Mesendoderm (in vitro differentiated cells): ENCODE measurements around the gene AGAP1.

Experiments used
- DNase-seq: peaks from one replicate; pipeline ENCODE4 v3.0.0; 2013
- H2AK5ac ChIP-seq: 2 replicates; pipeline ENCODE4 v1.6.1; 2013; ENCODE audit warnings: low read length, inconsistent platforms
- H2BK120ac ChIP-seq: 2 replicates; pipeline ENCODE4 v1.6.1; 2013; ENCODE audit warnings: low read depth, mild to moderate bottlenecking, low read length, moderate library complexity, mixed read lengths
- H2BK15ac ChIP-seq: replicated peaks from 2 replicates; pipeline ENCODE4 v1.6.1; 2013; ENCODE audit warnings: low read depth, mild to moderate bottlenecking, moderate library complexity
- H2BK5ac ChIP-seq: 2 replicates; pipeline ENCODE4 v1.6.1; 2013; ENCODE audit warnings: low read length, inconsistent platforms
- H3K18ac ChIP-seq: 2 replicates; pipeline ENCODE4 v1.6.1; 2013; ENCODE audit warnings: mild to moderate bottlenecking, low read length, mixed read lengths
- H3K23ac ChIP-seq: one replicate; pipeline ENCODE4 v1.6.1; 2013; ENCODE audit warnings: low read length
- H3K27ac ChIP-seq: 2 replicates; pipeline ENCODE4 v1.5.1; 2013; ENCODE audit warnings: low read depth, mild to moderate bottlenecking, inconsistent platforms, low read length, moderate library complexity
- H3K27me3 ChIP-seq: 2 replicates; pipeline ENCODE4 v1.6.1; 2013; ENCODE audit warnings: low read length, control low read depth, mild to moderate bottlenecking, inconsistent platforms; ENCODE audit not compliant: insufficient read depth, poor library complexity
- H3K36me3 ChIP-seq: 2 replicates; pipeline ENCODE4 v1.6.1; 2013; ENCODE audit warnings: low read length, inconsistent platforms; ENCODE audit not compliant: control insufficient read depth, insufficient read depth
- H3K4ac ChIP-seq: one replicate; pipeline ENCODE4 v1.6.1; 2013; ENCODE audit warnings: low read depth, mild to moderate bottlenecking, low read length, moderate library complexity
- H3K4me1 ChIP-seq: 2 replicates; pipeline ENCODE4 v1.6.1; 2013; ENCODE audit warnings: low read depth, low read length, inconsistent platforms; ENCODE audit not compliant: control insufficient read depth
- H3K4me2 ChIP-seq: 2 replicates; pipeline ENCODE4 v1.6.1; 2013; ENCODE audit warnings: low read length
- H3K4me3 ChIP-seq: 2 replicates; pipeline ENCODE4 v1.5.1; 2013; ENCODE audit warnings: mild to moderate bottlenecking, low read length
- H3K56ac ChIP-seq: one replicate; pipeline ENCODE4 v1.6.1; 2013; ENCODE audit warnings: low read length
- H3K79me1 ChIP-seq: 2 replicates; pipeline ENCODE4 v1.6.1; 2013; ENCODE audit warnings: low read length, inconsistent platforms
- H3K79me2 ChIP-seq: 2 replicates; pipeline ENCODE4 v1.6.1; 2013; ENCODE audit warnings: mild to moderate bottlenecking, low read length; ENCODE audit not compliant: control insufficient read depth, insufficient read depth
- H3K9ac ChIP-seq: 2 replicates; pipeline ENCODE4 v1.6.1; 2013; ENCODE audit warnings: low read length, inconsistent platforms
- H4K5ac ChIP-seq: one replicate; pipeline ENCODE4 v1.6.1; 2013; ENCODE audit warnings: low read length
- H4K8ac ChIP-seq: one replicate; pipeline ENCODE4 v1.6.1; 2013; ENCODE audit warnings: low read depth, mild to moderate bottlenecking, control low read depth, low read length, moderate library complexity
- WGBS: extraction: QIAGEN DNeasy Blood & Tissue Kit; methylation state at CpG from one replicate; pipeline ENCODE4 v1.1.7; 2013; ENCODE audit warnings: low lambda C conversion rate, missing lambda C conversion rate; ENCODE audit not compliant: insufficient coverage; ENCODE audit errors: extremely low coverage; 5-methylcytosine and 5-hydroxymethylcytosine counted together

AGAP1 gene

DNA sequence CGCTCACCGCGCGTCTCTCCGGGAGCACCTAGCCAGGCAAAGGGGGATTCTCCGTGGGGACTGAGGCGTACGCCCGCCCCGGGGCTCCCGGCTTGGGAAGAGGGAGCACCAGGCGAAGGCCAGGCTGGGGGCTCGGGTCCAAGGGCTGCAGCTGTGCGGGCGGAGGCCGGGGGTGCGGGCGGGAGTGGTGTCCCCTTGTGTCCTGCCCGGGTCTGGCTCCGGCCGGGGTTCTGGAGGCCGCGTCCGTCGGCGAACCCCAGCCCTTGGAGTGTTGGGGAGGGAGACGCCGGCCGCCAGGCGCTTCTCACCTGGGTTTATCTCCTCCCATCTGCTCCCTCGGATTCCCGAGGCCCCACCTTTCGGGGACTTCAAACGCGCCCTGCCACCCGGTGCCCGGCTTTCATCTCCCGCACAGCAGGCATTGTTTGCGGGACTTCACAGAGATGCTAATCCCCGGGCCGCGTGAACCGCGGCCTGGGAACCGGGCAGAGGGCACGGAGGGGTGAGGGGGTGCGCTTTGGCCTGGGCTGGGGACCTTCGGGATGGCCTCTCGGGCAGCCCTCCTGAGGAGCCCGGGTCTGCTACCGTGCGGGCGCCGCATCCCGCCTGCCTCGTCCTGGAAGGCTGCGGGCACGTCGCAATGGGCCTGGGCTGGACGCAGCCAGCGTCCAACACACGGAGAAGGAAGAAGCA, 679.3 kb downstream of the AGAP1 start:
- H3K4ac ChIP-seq: no peak overlapping the region
- no peak overlapping the region for H2BK120ac ChIP-seq
- H4K5ac ChIP-seq: no peak overlapping the region
- no peaks in the 10 kb centered on the region for H3K79me1 ChIP-seq
- H3K56ac ChIP-seq: no peak overlapping the region
- no peak overlapping the region for H3K23ac ChIP-seq
- no peak for DNase-seq
- no peaks in the 10 kb centered on the region for H3K36me3 ChIP-seq
- no peak overlapping the region for H3K4me3 ChIP-seq
- peaks cover 72% of the 10 kb centered on the region for H3K27me3 ChIP-seq
- no peak overlapping the region for H3K9ac ChIP-seq
- H3K18ac ChIP-seq: no peak overlapping the region
- no peak overlapping the region for H3K27ac ChIP-seq
- no peaks in the 10 kb centered on the region for H3K79me2 ChIP-seq
- H2BK15ac ChIP-seq: no peak overlapping the region
- WGBS: no CpG with 5 or more reads among the region's 62 CpGs
- H3K4me2 ChIP-seq: no peak overlapping the region
- no peak overlapping the region for H2AK5ac ChIP-seq
- H3K4me1 ChIP-seq: peaks cover 6% of the 10 kb centered on the region
- H4K8ac ChIP-seq: no peak overlapping the region
- no peak overlapping the region for H2BK5ac ChIP-seq

DNA sequence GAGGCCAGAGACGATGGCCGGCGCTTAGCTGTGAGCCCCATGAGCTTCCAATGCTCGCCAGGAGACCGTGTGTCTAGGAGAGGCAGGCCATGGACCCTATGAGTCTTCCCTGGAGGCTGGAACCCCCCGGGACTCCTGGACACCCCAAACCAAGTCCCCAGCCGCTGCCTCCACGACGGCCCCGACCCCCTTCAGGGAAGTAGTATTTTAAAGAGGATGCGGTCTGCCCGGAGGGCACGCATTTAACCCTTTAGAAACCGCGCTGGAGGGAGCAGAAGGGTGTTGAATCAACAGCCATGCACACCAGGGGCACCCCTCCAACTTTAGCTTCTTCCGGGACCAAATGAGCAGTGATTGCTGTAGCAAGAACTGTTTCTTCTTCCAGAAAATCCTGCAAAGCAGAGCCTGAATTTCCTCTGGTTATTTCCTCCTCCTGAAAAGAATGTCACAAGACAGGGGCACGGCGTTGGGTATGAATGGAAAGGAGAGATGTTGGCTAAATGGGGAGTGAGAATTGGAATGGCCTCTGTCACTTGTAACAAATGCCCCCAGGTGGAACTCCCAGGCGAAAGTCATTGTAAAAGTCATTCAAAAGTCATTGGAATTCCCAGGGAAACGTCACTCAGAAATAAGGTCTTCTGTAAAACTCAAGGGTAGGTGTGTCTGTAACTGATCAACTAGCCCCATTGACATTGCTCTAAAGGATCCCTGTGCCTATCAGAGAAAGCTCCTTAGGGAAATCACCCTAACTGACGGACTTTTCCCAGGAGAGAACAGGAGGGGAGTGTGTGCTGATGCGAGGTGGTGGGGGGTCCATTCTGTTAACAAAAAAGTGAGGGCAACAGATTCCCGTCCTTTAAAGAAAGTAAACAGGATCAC, 680.1 kb downstream of the AGAP1 start:
- Histone ChIP-seq H3K4me2 (no peak overlapping the region), H3K27ac (no peak overlapping the region), H2BK120ac (no peak overlapping the region), H3K4ac (no peak overlapping the region), H2BK5ac (no peak overlapping the region), H2BK15ac (no peak overlapping the region), H3K9ac (no peak overlapping the region), H3K4me1 (peaks cover 6% of the 10 kb centered on the region), H3K36me3 (no peaks in the 10 kb centered on the region), H4K8ac (no peak overlapping the region), H2AK5ac (no peak overlapping the region), H3K4me3 (no peak overlapping the region), H3K79me2 (no peaks in the 10 kb centered on the region), H3K79me1 (no peaks in the 10 kb centered on the region), H4K5ac (no peak overlapping the region), H3K18ac (no peak overlapping the region), H3K27me3 (peaks cover 69% of the 10 kb centered on the region), H3K56ac (no peak overlapping the region), H3K23ac (no peak overlapping the region)
- WGBS: no CpG with 5 or more reads among the region's 23 CpGs
- DNase-seq: no peak

DNA sequence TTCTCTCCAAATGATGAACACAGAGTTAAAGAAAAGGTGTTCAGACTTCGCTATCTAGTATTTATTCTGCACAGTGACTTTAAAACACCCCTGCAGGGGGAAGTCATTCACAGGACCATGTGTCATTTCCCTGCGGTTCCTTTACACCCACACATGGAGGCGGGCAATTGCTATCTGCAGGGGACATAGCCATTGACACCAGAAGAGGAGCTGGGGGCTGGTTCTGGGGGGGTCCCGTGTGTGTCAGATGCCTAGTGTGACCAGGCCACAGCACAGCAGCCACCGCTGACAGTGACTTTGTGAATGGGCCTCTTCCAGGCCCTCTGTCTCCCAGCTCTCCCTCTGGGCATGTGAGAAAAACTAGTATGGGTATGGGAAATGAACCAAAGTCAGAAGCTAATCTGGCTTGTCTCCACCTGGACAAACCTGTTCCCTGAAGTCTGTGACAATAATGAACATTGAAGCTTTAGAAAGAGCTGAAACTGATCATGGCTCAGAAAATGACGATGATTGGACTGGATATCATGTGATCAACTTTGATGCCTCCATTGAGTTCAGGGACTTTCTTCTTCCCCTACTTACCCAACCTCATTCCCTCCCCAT, 681.8 kb downstream of the AGAP1 start:
- DNase-seq: no peak

DNA sequence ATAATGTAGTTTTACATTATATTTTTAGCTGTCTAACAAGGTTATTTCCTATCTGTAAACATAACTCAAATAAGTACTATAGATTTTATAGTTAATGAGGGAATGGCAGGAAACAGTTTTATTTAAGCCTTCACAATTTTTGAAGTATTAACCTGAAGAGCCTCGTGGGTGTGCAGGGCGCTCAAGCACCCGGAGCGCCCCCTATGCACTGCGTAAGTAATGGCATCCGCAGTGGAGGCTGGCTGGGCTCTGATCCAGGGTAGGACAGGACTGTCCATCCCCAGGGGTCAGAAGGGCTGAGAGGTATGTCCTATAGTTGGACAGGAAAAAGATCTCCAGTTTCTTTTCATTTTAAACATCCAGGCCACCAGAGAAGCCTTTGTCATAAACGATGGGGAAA, 682.6 kb downstream of the AGAP1 start:
- Histone ChIP-seq H3K9ac (no peak overlapping the region), H3K27ac (no peak overlapping the region), H2BK120ac (no peak overlapping the region), H3K4me1 (peaks cover 2% of the 10 kb centered on the region), H3K18ac (no peak overlapping the region), H4K8ac (no peak overlapping the region), H3K4me3 (no peak overlapping the region), H3K4me2 (no peak overlapping the region), H2BK5ac (no peak overlapping the region), H3K56ac (no peak overlapping the region), H3K27me3 (peaks cover 53% of the 10 kb centered on the region), H3K79me1 (no peaks in the 10 kb centered on the region), H3K79me2 (no peaks in the 10 kb centered on the region), H3K23ac (no peak overlapping the region), H2AK5ac (no peak overlapping the region), H3K36me3 (no peaks in the 10 kb centered on the region), H2BK15ac (no peak overlapping the region), H3K4ac (no peak overlapping the region), H4K5ac (no peak overlapping the region)
- WGBS: no CpG with 5 or more reads among the region's 7 CpGs
- DNase-seq: peak; percentile 63

More for the DNA sequence above, 681.8 kb downstream of the AGAP1 start:
- Histone ChIP-seq H3K79me1 (no peaks in the 10 kb centered on the region), H4K5ac (no peak overlapping the region), H2BK120ac (no peak overlapping the region), H3K27me3 (peaks cover 61% of the 10 kb centered on the region), H2AK5ac (no peak overlapping the region), H3K79me2 (no peaks in the 10 kb centered on the region), H3K4me2 (no peak overlapping the region), H2BK5ac (no peak overlapping the region), H3K9ac (no peak overlapping the region), H3K23ac (no peak overlapping the region), H3K4me3 (no peak overlapping the region), H2BK15ac (no peak overlapping the region), H3K4me1 (peaks cover 2% of the 10 kb centered on the region), H3K27ac (no peak overlapping the region), H3K18ac (no peak overlapping the region), H4K8ac (no peak overlapping the region), H3K4ac (no peak overlapping the region), H3K36me3 (no peaks in the 10 kb centered on the region), H3K56ac (no peak overlapping the region)
- WGBS: no CpG with 5 or more reads among the region's 6 CpGs

DNA sequence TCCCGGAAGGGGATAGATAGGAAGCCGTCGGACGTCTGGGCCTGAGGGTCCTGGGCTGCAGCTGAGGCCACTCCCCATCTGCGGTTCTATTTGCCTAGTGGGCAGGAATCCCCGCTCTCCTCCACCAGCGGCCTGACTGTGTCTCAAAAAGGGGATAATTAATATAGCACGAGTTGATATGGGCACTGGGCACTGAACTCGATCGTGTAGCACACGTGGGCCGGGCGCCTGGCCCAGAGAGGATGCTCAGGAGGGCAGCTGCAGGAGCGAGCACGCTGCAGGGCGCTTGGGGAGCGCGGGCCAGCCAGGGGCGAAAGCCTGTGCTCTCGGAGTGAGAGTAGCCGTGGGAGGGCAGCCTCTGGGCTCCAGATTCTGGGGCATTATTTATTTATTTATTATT, 683.1 kb downstream of the AGAP1 start:
- Histone ChIP-seq H4K5ac (no peak overlapping the region), H3K23ac (no peak overlapping the region), H2BK5ac (no peak overlapping the region), H3K4ac (no peak overlapping the region), H3K27ac (no peak overlapping the region), H3K27me3 (peaks cover 48% of the 10 kb centered on the region), H2BK15ac (no peak overlapping the region), H2AK5ac (no peak overlapping the region), H3K9ac (no peak overlapping the region), H4K8ac (no peak overlapping the region), H3K79me2 (no peaks in the 10 kb centered on the region), H3K79me1 (no peaks in the 10 kb centered on the region), H2BK120ac (no peak overlapping the region), H3K4me3 (no peak overlapping the region), H3K36me3 (no peaks in the 10 kb centered on the region), H3K56ac (no peak overlapping the region), H3K4me1 (peaks cover 2% of the 10 kb centered on the region), H3K18ac (no peak overlapping the region), H3K4me2 (no peak overlapping the region)
- DNase-seq: no peak
- WGBS: no CpG with 5 or more reads among the region's 21 CpGs
